ENCODE results near the gene ITGAE. TPM values are rescaled to one million over a fixed set of nuclear protein-coding genes. Genes with fewer than 3 reads are reported as not detected.

Gene ITGAE
- total and polyA plus RNA-seq, 10 of the 15 experiments (the other 5 are each of a cell fraction or from before 2014, with no cell fraction given): 13.1 to 161 (median 34.8) TPM

DNA sequence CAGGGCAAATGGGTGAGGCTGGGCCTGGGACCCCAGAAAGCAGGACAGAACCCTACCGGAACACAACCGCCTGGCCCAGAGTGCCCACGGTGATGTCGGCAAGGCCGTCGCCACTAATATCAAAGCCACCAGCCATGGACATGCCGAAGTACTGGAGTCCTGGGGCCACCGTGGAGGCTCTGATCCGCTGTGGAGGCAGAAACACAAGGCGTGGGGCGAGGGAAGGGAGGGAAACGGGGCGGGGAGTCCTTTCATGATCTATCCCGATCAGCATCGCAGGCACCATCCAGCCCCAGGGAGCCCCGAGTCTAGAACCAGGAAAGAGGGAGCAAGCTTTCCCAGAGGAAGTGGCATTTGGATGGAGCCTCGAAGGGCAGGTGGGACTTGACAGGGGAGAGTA is 50.7 kb downstream of the ITGAE start:
- no peaks in the 10 kb centered on the region for H3K36me3 ChIP-seq (ENCODE audit: control insufficient read depth in 2 of 2, insufficient read depth in 2 of 2, low read length in 1 of 2)
- 81% methylated on average over 16 of the region's 17 CpGs for WGBS (ENCODE audit: insufficient coverage, insufficient replicate concordance, low lambda C conversion rate, missing lambda C conversion rate)
- no peak overlapping the region for H2AFZ ChIP-seq (ENCODE audit: control insufficient read depth, low read depth, low read length)
- H3K27ac ChIP-seq (ENCODE audit: control insufficient read depth, insufficient read depth): no peak overlapping the region
- ChIA-PET POLR2A (no interaction called here), CTCF (interaction anchor here (1.1 to 2.1 kb wide), 6 partner anchors 11 to 94 kb away, joined by 3 to 12 read pairs (median 3); partner anchors contain the start of gene NCBP3), SMC1A (ENCODE audit: uncharacterized antibody, unreplicated experiment) (interaction anchor here (1.0 to 1.6 kb wide), 5 partner anchors 12 to 77 kb away, joined by 3 to 5 read pairs (median 3); no protein-coding TSS in a partner anchor), RAD21 (ENCODE audit: unreplicated experiment) (interaction anchor here (1.1 to 2.2 kb wide), 3 partner anchors 10 to 47 kb away, joined by 3 to 8 read pairs (median 3); no protein-coding TSS in a partner anchor)
- DNase-seq (ENCODE audit: low read depth, low spot score): no peak
- intact Hi-C loops (cut with micrococcal nuclease; ENCODE audit: unreplicated experiment): no loop called here
- no peaks in the 10 kb centered on the region for H3K9me3 ChIP-seq (replicated peaks; ENCODE audit: control insufficient read depth, insufficient read depth, low read length)
- ATAC-seq: no peak
- H3K9ac ChIP-seq (ENCODE audit: control insufficient read depth, insufficient read depth, low read length): no peak overlapping the region
- no peaks in the 10 kb centered on the region for H3K27me3 ChIP-seq (replicated peaks in 1 of 2; ENCODE audit: control insufficient read depth in 2 of 2, insufficient read depth in 2 of 2, low read length in 1 of 2)
- TF ChIP-seq, protein P1, sequence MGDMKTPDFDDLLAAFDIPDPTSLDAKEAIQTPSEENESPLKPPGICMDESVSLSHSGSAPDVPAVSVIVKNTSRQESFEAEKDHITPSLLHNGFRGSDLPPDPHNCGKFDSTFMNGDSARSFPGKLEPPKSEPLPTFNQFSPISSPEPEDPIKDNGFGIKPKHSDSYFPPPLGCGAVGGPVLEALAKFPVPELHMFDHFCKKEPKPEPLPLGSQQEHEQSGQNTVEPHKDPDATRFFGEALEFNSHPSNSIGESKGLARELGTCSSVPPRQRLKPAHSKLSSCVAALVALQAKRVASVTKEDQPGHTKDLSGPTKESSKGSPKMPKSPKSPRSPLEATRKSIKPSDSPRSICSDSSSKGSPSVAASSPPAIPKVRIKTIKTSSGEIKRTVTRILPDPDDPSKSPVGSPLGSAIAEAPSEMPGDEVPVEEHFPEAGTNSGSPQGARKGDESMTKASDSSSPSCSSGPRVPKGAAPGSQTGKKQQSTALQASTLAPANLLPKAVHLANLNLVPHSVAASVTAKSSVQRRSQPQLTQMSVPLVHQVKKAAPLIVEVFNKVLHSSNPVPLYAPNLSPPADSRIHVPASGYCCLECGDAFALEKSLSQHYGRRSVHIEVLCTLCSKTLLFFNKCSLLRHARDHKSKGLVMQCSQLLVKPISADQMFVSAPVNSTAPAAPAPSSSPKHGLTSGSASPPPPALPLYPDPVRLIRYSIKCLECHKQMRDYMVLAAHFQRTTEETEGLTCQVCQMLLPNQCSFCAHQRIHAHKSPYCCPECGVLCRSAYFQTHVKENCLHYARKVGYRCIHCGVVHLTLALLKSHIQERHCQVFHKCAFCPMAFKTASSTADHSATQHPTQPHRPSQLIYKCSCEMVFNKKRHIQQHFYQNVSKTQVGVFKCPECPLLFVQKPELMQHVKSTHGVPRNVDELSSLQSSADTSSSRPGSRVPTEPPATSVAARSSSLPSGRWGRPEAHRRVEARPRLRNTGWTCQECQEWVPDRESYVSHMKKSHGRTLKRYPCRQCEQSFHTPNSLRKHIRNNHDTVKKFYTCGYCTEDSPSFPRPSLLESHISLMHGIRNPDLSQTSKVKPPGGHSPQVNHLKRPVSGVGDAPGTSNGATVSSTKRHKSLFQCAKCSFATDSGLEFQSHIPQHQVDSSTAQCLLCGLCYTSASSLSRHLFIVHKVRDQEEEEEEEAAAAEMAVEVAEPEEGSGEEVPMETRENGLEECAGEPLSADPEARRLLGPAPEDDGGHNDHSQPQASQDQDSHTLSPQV (IDR thresholded peaks at IDR 0.05): no peak
- TF ChIP-seq HDAC6 (IDR thresholded peaks at IDR 0.05; ENCODE audit: unreplicated experiment) (no peak), ETV6 (conservative IDR thresholded peaks at IDR 0.05 in 1 of 2, IDR thresholded peaks at IDR 0.05 in 1 of 2; ENCODE audit: borderline replicate concordance in 1 of 2, low read depth in 1 of 2) (no peak)
- H3K4me1 ChIP-seq (ENCODE audit: control insufficient read depth, insufficient read depth, low read length): no peaks in the 10 kb centered on the region; the same call in 1 of the 2 replicates
- FAIRE-seq: no peak
- H3K4me2 ChIP-seq (ENCODE audit: control insufficient read depth, insufficient read depth): no peak overlapping the region
- no peak overlapping the region for H3K4me3 ChIP-seq
- in situ Hi-C loops (cut with MboI): no loop called here
- BruUV-seq (replicated peaks): no TSS peak
- no peaks in the 10 kb centered on the region for H3K79me2 ChIP-seq (ENCODE audit: control insufficient read depth, insufficient read depth, low read length)
- H4K20me1 ChIP-seq (ENCODE audit: control insufficient read depth, insufficient read depth): no peaks in the 10 kb centered on the region

Measured in GM12878 (cell line).